Glutamatergic neuron (in vitro differentiated cells): ENCODE results near the gene CCNL1. TPM values are rescaled to one million over a fixed set of nuclear protein-coding genes. Genes with fewer than 3 reads are reported as not detected.

ENCODE experiments used
- DNase-seq: peaks from one replicate; pipeline ENCODE4 v3.0.0; 2022
- H3K27ac Mint-ChIP-seq: one replicate; pipeline ENCODE4 v1.8.0; 2020; ENCODE audit warnings: mild to moderate bottlenecking, mixed read lengths, inconsistent platforms; ENCODE audit not compliant: unreplicated experiment
- H3K27me3 Mint-ChIP-seq: one replicate; pipeline ENCODE4 v1.8.0; 2020; ENCODE audit warnings: mild to moderate bottlenecking, moderate library complexity, mixed read lengths, inconsistent platforms; ENCODE audit not compliant: unreplicated experiment
- H3K36me3 Mint-ChIP-seq: one replicate; pipeline ENCODE4 v1.8.0; 2020; ENCODE audit warnings: mild to moderate bottlenecking, mixed read lengths, inconsistent platforms; ENCODE audit not compliant: unreplicated experiment
- H3K4me1 Mint-ChIP-seq: one replicate; pipeline ENCODE4 v1.8.0; 2020; ENCODE audit warnings: mild to moderate bottlenecking, low read depth, mixed read lengths, inconsistent platforms; ENCODE audit not compliant: unreplicated experiment
- H3K4me3 Mint-ChIP-seq: one replicate; pipeline ENCODE4 v1.8.0; 2020; ENCODE audit warnings: mild to moderate bottlenecking, mixed read lengths, inconsistent platforms; ENCODE audit not compliant: unreplicated experiment
- H3K9me3 Mint-ChIP-seq: one replicate; pipeline ENCODE4 v1.8.0; 2020; ENCODE audit warnings: mild to moderate bottlenecking, moderate library complexity, mixed read lengths, inconsistent platforms; ENCODE audit not compliant: unreplicated experiment
- CTCF ChIP-seq: fragments of 200-600 bp; sonication (generic); IDR thresholded peaks from one replicate; pipeline ENCODE4 v1.5.0; 2021; ENCODE audit not compliant: partially characterized antibody, unreplicated experiment
- total RNA-seq: library from RNA; stranded (reverse); fragmentation: NEBNext Ultra II Directional; extraction: Animal tissue kit (Norgen Biotek cat#: 25700); gene quantifications from one replicate; pipeline ENCODE4 v1.2.1, GENCODE V29; 2021; ENCODE audit not compliant: unreplicated experiment

The CCNL1 gene
- total RNA-seq, 1 donor from 2014 or later, result 123 TPM

GRCh38 chr3:157156837-157157635 is 2.9 kb downstream of the CCNL1 start:
- no peak overlapping the region for H3K27ac Mint-ChIP-seq
- no peak for DNase-seq
- H3K36me3 Mint-ChIP-seq, result no peaks in the 10 kb centered on the region
- H3K4me3 Mint-ChIP-seq, result peak overlapping the region; percentile 69
- H3K9me3 Mint-ChIP-seq, result peaks cover 13% of the 10 kb centered on the region
- TF ChIP-seq CTCF, result no peak
- peaks cover 42% of the 10 kb centered on the region for H3K4me1 Mint-ChIP-seq
- H3K27me3 Mint-ChIP-seq, result peaks cover 6% of the 10 kb centered on the region

DNA sequence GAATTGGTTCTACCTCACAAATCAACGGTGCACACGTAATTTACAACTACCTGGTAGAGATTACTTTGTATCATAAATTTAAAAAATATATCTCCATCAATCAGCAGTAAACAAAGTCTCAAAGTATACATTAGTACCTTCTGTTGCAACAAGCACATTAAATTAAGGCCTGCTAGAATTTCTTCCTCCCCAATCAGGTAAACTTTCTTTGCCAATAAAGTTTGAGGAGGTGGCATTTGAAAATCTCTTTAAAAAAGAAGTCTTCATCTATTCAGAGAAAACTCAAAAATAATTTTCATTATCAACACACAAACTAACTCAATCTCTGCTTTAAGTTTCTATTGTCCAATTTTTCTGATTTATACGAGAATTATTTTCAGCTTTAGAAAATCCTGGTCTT is 4.4 kb downstream of the CCNL1 start:
- Mint-ChIP-seq H3K36me3 (no peaks in the 10 kb centered on the region), H3K4me3 (peak overlapping the region; percentile 47), H3K9me3 (peaks cover 7% of the 10 kb centered on the region), H3K27me3 (peaks cover 6% of the 10 kb centered on the region), H3K27ac (no peak overlapping the region), H3K4me1 (peaks cover 34% of the 10 kb centered on the region)
- no peak for TF ChIP-seq CTCF
- DNase-seq, result no peak

- Mint-ChIP-seq H3K27ac (no peak overlapping the region), H3K36me3 (no peaks in the 10 kb centered on the region), H3K4me1 (peaks cover 33% of the 10 kb centered on the region), H3K4me3 (peak overlapping the region; percentile 75), H3K27me3 (peaks cover 6% of the 10 kb centered on the region), H3K9me3 (peaks cover 6% of the 10 kb centered on the region)
- no peak for DNase-seq
- no peak for TF ChIP-seq CTCF
Measured at GRCh38 chr3:157154563-157155330, 5.2 kb downstream of the CCNL1 start.

DNA sequence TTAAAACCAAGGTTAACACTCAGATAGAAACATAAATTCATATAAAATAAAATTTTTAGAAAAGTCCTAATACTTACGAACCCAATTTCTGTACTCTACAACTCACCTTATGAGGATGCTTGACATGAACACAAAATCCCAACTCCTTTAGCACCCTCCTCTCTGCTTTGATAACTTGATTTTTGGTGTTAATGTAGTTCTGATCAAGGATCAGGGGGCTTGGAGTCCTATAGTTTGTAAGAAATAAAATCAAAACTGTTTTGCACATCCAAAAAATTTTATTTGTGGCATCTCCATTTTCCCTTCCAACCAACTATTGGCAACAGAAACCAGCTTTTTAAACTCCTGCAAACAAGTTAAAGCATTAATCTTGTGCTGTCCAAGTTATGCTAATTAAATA is 7.0 kb downstream of the CCNL1 start:
- H3K27me3 Mint-ChIP-seq, result no peaks in the 10 kb centered on the region
- DNase-seq, result no peak
- H3K36me3 Mint-ChIP-seq, result no peaks in the 10 kb centered on the region
- H3K9me3 Mint-ChIP-seq, result no peaks in the 10 kb centered on the region
- peaks cover 25% of the 10 kb centered on the region for H3K4me1 Mint-ChIP-seq
- no peak overlapping the region for H3K27ac Mint-ChIP-seq
- H3K4me3 Mint-ChIP-seq, result no peak overlapping the region
- TF ChIP-seq CTCF, result no peak

GRCh38 chr3:157152438-157152837 is 7.5 kb downstream of the CCNL1 start:
- no peak for TF ChIP-seq CTCF
- Mint-ChIP-seq H3K4me1 (peaks cover 21% of the 10 kb centered on the region), H3K27me3 (no peaks in the 10 kb centered on the region), H3K4me3 (no peak overlapping the region), H3K9me3 (no peaks in the 10 kb centered on the region), H3K36me3 (no peaks in the 10 kb centered on the region), H3K27ac (no peak overlapping the region)
- no peak for DNase-seq
